HG03469 (cell line): ENCODE measurements around the gene IDH2.
"Not testable (repeated sequence)": the region's sequence is repeated elsewhere in the genome, so short reads cannot be mapped to it uniquely, and the experiment has no call there.

Source experiments
- ATAC-seq: cut with Tn5 transposase; IDR thresholded peaks from one replicate; pipeline ENCODE4 v1.9.1; 2021; ENCODE audit warnings: mild to moderate bottlenecking, moderate library complexity, moderate number of reproducible peaks; ENCODE audit not compliant: unreplicated experiment

IDH2 gene

GRCh38 chr15:90115783-90116182 lies 13.5 kb upstream of the IDH2 start:
- no peak for ATAC-seq

DNA sequence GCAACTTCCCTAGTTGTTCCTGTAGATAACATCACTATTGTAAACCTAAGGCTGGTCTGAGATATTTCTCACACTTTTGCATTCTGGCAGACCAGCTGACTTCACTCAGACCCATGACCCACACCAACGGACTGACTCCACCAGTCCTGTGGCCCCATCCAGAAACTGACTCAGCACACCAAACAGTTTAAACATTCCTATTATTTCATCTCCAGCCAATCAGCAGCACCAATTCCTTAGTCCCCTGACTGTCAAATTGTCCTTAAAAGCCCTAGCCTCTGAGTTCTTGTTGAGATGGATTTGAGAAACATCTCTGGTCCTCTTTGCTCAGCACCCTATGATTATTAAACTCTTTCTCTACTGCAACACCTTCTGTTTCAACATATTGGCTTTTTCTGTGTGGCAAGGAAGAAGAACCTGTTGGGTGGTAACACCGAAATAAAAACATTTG lies 12.2 kb upstream of the IDH2 start:
- no peak for ATAC-seq

DNA sequence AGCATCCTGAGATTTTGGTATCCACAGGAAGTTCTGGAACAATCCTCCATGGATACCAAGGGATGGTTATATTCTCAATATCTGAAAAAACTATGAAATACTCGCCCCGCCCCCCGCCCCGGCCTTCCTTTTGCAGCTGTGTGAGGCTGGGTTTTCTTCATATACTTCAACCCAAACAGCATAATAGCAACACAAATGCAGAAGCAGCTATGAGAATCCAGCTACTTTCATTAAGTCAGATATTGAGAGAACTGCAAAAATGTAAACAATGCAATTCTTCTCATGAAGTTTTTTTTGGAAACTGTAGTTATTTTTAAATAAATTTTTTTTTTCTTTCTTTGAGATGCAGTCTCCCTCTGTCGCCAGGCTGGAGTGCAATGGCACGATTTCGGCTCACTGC lies 10.9 kb upstream of the IDH2 start:
- ATAC-seq: no peak

DNA sequence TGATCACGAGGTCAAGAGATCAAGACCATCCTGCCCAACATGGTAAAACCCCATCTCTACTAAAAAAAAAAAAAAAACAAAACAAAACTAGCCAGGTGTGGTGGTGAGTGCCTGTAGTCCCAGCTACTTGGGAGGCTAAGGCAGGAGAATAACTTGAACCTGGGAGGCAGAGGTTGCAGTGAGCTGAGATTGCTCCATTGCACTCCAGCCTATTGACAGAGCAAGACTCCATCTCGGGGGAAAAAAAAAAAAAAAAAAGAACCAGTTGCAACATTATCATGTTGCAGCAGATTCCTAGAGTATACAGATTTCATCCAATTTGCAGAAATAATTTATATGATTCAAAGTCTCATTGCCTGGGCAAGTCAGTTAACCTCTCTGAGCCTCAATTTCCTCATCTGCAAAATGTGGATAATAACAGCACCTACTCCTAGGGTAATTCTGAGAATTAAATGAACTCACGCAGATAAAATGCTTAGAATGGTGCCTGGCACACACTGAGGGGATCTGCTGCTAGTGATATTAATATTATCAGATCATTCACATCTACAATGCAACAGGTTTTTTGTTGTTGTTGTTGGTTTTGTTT lies 7.0 kb upstream of the IDH2 start:
- not testable (repeated sequence) for ATAC-seq

GRCh38 chr15:90108038-90108437 lies 5.8 kb upstream of the IDH2 start:
- ATAC-seq: not testable (repeated sequence)

DNA sequence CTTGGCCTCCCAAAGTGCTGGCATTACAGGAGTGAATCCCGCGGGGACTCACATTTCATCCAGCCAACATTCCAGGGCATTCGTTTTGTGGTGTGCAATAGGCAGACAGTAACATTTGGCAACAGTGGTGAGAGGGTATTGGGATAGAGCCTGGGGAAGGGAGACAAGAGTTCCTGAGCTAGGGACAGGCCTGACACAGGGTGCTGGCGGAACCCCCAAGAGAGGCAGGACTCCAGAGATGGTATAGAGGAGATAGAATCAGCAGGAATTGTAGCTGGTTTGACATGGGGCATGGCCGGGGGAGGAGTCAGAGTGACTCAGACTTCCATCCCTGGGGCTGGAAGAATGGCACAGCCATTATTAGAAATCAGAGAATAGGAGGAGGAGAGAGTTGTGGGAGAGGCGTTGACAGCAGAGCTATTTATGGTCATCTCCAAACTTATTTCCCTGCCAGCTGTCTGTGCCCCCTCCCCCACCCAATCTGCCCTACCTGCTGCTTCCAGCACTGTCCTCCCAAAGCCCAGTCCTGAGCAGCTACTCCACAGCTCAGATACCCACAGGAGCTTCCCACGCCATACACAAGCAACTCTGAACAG lies 4.4 kb upstream of the IDH2 start:
- ATAC-seq: no peak

GRCh38 chr15:90105521-90105920 lies 3.3 kb upstream of the IDH2 start:
- no peak for ATAC-seq

DNA sequence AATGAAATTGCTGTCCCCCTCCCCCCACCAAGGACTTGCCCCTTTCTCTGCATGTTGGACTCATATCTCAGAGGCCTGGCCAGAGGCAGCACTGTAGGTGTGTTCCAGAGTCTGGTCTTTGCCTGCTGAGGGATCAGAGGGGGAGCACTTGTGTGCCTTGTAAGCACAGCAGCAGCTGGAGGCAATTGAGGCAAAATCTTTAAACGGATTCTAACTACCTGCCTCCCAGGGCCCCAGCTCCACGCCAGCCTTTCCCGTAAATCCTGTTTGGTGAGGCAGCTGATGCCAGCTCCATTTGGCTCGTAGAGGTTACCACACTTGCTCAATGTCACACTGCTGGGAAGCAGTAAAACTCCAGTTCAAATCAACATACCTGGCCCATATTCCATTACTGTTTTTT lies 2.3 kb upstream of the IDH2 start:
- ATAC-seq: no peak

DNA sequence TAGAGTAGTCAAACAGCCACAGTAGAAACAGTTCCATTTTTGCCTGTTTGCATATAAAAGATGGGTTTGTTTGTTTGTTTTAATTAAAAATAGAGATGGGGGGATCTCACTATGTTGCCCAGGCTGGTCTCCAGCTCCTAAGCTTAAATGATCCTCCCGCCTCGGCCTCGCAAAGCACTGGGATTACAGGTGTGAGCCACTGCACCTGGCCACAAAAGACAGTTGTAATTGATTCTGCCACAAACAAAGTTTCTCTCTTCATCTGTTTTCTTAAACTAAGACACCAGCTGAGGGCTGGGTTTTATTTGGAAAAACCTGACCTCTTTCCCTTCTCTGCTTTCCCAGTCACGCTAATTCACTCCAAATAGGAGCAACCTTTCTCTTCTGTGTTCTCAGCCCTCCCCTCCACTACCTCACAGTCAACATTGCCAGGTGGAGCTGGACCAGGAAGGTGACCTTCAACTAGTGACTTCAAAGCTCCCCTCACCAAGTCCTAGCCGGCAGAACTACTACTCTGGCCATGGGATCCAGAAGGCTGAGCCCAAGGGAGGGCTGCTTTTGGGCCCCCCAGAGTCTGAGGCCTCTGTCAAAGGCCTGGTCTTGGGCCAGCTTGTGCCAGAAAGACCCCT lies 1.5 kb upstream of the IDH2 start:
- no peak for ATAC-seq

DNA sequence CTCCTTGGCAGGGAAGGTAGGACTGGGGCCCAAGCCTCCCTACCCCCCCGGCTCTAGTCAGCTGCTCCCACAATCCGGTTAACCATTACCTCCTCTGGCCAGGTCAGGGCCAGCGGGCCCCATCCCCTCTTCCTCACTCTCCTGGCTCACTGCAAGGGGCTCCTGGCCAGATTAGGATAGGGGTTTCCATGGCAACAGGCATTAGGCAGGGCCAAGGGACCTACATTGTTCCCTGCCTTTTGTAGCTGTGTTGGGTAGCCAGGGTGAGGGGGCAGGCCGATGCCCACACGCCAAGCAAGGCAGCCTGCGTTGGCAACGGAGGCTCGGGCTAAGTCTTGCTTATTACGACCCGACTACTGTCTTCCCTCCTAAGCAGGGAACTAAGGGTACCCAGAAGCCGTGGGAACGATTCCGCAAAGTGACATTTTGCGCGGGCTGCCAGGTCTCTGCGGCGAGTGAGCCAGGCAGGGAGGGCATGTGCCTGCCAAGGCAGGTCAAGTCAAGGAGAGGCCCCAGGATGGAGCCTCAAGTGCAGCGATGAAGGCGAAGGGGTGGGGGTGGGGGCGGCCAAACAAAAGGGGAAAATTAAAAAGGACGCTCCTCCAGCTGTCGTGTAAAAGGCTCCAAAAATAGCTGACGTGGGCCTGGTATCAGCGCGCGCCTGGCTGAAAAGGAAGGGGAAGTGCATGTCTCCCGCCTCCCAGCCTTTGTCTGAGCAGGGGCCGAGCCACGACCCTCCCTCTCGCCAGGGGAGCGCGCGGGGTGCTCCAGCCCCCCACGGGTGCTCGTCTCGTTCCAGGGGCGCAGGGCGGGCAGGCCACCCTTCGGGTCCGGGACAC lies 919 bp downstream of the IDH2 start:
- ATAC-seq: no peak

DNA sequence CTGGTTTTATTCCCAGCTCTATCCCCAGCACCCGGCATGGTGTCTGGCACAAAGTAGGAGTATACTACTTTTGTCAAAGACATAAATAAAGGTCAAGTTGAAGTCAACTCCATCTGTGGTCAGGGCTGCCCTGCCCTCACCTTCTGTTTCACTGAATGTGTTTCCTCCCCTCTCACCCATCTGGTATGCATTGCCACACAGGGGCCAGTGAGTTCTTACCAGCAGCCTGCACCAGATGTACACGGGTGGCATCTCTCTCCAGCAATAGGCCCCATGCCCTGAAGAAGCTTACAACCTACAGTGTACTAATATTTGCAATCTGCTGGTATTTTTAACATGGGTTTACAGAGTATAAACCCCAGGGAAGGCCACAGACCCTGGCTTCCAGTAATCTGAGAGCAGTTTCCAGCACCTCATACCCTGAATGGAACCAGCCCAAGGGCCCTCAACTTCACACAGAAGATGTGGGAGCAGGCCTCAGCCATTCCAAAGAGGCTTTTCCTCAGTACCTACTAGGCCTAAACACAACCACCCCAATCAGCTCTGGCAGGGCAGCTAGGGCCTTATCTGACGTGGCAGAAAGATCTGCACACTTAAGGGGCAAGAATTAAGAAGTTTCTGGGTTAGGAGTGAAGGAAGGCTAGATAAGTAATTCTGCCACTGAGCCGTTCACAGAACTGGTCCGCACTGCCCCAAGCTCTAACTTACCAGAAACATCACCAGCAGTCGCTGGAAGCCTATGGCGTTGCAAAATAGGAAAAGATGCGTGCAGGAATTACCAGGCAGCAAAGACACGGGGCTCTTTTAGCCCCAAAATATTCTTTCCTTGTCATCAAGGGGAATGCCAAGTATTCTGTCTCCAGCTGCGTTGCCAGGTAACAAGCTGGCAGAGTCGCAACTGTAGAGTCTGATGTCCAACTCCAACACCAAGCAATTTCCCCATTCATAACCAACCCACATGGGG lies 2.1 kb downstream of the IDH2 start:
- no peak for ATAC-seq

DNA sequence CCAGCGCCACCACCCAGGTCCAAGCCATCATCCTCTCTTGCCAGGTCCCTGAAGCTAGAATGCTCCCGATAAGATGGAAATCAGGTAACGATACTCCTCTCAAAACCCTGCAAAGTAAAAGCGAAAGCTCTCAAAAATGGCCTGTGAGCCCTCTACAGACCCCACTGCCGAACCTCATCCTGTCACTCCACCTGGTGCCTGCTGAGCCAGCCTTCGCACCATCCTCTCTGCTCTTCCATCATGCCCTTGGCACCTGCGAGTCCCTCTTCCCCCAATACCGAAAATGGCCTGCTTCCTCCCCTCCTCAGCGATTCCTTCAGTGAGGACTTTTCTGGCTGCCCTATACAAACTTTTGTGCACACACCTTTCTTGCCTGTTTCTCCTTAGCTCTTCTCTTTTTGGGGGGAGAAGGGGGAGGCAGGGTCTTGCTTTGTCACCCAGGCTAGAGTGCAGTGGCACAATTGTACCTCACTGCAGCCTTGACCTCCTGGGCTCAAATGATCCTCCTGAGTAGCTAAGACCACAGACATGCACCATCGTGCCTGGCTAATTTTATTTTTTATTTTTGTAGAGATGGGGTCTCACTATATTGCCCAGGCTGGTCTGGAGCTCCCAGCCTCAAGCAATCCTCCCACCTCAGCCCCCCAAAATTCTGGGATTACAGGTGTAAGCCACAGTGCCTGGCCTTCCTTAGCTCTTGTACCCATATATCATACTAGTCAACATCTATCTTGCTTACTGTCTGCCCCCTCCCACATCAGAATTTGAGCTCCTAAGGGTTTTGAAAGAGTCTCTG lies 3.0 kb downstream of the IDH2 start:
- no peak for ATAC-seq

GRCh38 chr15:90097475-90097874 lies 4.8 kb downstream of the IDH2 start:
- ATAC-seq: peak; percentile 39

DNA sequence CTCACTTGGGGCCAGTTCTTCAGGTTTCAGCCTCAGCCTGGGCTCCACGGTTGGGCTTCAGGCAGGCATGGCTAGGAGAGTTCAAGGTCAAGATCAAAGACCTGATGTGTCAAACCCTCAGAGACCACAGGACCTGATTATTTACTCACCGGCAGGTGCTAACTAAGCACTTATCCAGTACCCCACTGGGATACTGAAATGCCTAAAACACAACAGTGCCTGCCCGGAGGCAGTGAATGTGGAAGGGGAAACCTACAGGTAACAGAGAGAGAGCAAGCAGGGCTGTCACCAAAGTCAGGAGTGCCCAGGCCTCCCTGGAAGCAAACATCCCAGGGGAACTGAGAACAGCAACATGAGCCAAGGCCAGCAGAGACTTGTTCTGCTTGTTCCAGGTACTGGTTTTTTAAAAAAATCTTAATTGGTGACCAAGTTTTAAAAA lies 6.7 kb downstream of the IDH2 start:
- ATAC-seq: no peak

GRCh38 chr15:90091156-90091931 lies 10.9 kb downstream of the IDH2 start:
- no peak for ATAC-seq

DNA sequence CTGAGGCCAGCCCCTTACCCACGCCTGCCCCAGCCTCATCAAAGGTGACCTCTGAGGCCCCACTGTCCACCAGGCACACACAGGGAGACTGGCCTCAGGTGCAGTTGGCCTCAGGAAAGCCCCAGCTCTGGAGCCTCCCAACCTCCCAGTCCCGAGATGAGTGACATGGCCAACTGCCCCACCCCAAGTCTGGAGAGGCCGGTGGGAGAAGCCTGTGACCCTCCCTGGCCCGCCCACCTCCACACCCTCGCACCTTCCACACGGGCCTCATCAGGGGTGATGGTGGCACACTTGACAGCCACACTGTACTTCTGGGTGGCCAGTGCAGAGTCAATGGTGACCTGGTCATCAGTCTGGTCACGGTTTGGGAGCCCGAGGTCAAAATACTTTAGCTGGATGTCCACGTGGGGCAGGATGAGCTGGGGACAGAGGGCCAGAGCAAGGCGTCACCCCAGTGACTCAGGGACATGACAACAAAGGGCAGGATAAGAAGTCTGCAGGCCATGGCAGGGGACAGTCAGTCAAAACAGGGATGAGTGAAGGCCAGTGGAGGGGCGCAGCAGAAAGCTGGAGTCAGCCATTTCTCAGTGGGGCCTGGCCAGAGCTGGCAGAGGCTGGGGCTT lies 11.9 kb downstream of the IDH2 start:
- ATAC-seq: no peak

- no peak for ATAC-seq
Measured at GRCh38 chr15:90087454-90088154, 14.7 kb downstream of the IDH2 start.

DNA sequence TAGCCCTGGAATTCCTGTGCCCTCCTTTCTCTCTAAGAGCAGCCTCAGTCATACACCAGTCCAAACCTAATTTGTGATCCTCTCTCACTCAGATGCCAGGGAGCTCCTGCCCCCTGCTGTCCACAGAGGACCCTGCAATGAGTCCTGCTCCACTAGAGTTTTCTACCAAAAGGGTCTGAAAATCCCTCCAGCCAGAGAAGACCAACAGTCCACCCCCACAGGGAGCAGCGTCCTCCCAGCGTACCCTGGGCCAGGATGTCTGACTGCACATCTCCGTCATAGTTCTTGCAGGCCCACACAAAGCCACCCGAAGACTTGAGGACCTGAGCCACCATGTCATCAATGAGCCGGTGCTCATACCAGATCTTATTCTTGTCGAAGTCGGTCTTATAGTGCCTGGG lies 15.4 kb downstream of the IDH2 start:
- ATAC-seq: no peak
